CD4-positive, alpha-beta T cell treated with Interleukin-2 at 100 ng/mL for 4 hours (primary cell): ENCODE measurements around the gene CDX2.
A peak's percentile ranks its signal among the peaks of the same experiment; 100 is the strongest.
"Not testable (repeated sequence)": the region's sequence is repeated elsewhere in the genome, so short reads cannot be mapped to it uniquely, and the experiment has no call there.

ENCODE experiments used
- DNase-seq: peaks from one replicate; pipeline ENCODE4 v3.0.0-alpha.2; 2020; ENCODE audit warnings: low spot score

CDX2 gene, protein sequence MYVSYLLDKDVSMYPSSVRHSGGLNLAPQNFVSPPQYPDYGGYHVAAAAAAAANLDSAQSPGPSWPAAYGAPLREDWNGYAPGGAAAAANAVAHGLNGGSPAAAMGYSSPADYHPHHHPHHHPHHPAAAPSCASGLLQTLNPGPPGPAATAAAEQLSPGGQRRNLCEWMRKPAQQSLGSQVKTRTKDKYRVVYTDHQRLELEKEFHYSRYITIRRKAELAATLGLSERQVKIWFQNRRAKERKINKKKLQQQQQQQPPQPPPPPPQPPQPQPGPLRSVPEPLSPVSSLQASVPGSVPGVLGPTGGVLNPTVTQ

DNA sequence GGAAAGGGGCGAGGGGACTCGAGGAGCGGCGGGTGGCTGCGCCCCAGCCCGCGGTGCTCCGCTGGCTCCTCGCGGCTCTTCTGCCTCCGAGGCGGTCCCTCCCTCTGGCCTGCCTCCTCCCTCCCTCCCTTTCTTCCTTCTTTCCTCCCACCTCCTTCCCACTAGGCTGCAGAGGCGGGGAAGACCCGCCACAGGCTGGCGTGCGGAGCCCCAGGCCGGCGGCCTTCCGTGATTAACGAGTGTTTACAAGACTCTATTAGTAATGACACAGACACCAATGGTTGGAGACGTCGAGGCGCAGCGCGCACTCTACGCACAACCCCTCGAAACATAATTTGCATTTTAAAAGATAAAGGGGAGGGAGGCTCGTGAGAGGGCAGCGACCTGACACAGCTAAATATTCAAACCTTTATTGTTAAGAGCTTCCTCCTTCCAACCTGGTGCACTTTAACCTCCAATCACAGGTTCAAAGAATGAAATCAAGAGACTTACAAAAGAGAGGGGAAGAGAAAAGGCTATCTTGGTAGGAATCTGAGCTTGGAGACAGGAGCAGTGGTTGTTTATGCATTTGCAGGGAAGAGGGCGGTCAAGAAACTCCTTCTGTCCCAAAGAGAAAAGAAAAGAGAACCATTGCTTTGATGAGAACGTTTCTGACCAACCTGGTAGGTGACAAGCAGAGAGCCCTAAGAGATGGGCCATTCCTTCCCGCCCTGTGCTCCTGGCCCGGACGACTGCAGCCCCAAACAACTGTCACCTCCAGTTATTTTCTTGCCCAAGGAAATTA is at the start of gene CDX2:
Gene CDX2 (minus strand): TSS at position 234 of the 784 bp plus-strand sequence. CDS start 309 bp downstream, outside the sequence.
- DNase-seq: no peak

DNA sequence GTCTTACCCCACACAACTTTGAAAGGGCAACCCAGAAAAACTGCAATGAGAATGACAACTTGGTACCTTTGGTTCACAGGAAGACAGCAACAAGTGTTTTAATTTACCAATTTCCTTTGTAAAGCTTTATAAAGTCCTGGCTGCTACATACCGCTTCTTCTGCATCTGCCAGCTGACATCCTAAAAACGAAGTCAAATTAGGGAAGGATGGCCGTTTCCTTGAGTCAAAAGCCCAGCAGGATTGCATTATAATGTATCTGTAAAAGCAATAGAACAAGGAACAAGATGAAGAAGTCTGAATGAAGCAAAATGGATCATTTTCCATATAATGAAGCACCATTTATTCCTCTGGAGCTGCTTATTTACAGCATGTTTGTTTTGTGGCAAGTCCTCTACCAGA is 45.2 kb upstream of the CDX2 start:
- no peak for DNase-seq

DNA sequence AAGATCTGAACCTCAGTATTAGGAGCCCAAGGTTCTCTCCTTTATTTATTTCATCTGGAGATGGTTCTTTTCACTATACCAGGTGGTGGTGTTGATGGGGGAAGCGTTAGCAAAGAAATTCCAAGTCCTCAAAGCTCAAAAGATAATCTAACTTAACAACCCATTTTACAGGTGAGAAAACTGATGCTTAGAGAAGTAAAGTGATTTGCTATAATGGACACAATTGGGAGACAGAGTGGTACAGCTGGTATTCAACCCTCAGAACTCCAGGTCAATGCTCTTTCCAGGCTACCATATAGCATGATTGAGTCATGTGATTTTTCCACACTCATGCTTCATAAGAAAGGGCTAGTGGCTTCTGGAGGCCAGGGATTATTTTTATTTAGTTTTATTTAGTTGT is 44.4 kb upstream of the CDX2 start:
- no peak for DNase-seq

DNA sequence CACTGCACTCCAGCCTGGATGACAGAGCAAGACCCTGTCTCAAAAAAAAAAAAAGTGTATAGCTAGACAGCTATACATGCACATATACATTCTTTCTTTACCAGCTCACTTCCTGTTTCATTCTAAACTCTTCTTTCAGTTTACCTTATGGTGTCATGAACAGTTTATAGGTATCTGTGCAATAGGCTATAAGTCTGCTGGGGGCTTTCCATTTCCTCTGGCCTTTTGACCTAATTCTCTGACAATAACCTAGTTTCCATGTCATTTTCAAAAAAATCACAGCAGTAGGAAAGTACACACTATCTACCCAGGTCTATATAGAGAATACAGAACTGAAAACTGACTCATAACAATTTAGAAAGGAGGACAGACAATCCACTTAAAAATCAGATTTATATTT is 43.8 kb upstream of the CDX2 start:
- no peak for DNase-seq

DNA sequence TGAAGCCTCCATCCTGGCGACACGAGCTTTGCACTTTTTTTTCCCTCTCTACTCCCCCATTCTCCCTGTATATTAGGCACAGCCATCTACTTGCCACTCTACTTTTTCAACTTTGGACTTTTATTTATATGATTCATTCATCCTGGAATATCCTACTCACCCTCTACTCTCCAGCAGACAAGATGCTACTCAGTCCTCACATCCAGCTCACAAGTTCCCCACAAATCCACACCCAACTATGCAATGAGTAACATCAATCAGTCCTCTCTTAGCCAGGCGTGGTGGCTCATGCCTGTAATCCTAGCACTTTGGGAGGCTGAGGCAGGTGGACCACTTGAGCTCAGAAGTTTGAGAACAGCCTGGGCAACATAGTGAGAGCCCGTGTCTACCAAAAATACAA is 43.3 kb upstream of the CDX2 start:
- no peak for DNase-seq

DNA sequence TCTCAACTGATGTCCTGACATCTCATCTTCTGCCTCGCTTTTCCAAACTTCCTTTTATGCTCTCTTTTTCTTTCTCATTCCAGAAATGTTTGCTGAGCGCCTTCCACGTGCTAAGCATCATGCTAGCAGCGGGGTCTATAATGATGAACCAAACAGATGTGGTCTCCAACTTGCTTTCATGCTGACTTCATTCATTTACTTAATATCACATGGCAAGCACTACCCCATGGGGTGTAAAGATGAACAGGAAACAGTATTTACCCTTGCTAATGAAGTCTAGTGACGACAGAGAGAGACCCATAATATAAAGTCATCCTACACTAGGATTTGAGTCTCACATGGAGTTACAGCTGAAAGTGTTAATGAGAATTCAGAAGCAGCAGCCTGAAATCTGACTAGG is 40.9 kb upstream of the CDX2 start:
- no peak for DNase-seq

DNA sequence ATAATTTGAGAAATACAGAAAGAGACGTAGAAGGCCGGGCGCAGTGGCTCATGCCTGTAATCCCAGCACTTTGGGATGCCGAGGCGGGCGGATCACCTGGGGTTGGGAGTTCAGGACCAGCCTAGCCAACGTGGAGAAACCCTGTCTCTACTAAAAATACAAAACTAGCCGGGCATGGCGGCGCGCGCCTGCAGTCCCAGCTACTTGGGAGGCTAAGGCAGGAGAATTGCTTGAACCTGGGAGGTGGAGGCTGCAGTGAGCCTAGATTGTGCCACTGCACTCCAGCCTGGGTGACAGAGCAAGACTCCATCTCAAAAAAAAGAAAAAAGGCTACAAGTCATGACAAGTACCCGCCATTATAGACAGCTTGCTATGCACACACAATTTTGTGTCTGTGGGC is 35.9 kb upstream of the CDX2 start:
- DNase-seq: not testable (repeated sequence)

DNA sequence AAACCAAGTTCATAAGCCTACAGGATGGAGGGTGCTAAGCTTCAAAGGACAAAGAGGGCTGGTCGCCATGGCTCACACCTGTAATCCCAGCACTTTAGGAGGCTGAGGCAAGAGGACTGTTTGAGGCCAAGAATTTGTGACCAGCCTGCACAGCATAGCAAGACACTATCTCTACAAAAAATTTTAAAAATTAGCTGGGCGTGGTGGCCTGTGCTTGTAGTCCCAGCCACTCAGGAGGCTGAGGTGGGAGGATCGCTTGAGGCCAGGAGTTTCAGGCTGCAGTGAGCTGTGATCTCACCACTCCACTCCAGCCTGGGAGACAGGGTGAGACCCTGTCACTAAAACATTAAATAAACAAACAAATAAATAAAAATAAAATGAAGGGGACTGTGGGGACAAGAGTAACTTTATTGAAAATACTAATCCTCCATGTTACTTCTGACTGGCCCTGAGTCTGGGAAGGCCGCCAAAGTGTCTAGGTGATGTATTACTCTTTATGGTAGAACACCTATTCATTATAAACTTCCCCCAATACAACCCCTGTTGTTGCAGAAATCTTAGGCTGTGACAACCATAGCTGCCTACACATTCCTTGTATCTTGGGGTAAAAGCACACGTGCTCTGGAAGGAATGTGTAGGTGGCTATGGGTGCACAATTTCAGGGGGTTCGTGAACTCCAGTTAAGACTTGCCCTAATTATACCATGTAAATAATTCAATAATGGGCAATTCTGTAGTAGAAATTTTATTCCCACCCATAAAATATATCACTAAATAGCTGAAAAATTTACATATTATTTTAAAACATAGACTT is 34.0 kb upstream of the CDX2 start:
- DNase-seq: no peak

DNA sequence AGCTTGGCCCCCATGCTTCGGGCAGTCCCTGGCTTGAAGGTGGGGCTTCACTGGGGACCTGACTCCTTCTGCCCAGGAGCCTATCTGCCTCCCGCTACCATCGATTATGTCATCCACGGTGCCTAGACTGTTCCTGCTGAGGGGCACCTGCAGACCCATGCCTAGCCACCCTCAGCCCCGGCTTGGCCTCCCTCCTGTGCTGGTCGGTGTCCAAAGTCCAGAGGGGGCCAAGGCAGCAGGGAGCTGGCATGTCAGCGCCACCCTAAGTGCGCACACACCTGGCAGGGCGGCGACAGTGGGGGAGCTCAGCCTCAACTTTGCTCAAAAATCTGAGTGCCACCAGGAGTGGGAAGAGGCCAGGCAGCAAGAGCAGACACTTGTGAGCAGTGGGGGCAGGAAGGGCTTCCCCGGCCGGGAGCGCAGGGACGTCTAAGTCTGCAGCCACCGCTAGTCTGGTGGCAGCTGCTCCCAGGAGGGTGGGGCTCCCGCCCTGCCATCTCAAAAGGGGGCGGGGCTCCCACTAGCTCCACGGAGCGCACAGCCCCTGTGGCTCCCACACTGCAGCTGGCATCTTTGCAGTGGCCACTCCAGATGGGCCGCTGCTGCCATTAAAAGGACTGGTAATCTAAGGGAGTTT is 32.8 kb upstream of the CDX2 start:
- DNase-seq: no peak

DNA sequence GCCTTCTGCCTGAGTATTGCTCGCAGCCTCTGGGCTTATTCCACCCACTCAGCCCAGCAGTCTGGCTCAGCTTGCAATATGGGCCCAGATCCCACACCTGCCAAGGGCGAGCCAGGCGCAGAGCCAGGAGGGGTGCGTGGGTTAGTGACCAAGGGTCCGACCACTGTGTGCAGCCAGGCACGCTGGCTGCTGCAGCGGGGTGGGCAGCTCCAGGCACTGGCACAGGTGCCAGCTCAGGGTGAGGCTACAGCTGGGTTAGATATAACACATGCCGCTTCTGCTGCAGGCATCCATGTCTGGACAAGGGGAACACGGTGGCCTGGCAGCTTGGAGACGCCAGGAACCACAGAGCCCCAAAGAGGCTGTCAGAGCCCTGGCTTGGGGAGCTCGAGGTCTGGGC is 31.9 kb upstream of the CDX2 start:
- no peak for DNase-seq

DNA sequence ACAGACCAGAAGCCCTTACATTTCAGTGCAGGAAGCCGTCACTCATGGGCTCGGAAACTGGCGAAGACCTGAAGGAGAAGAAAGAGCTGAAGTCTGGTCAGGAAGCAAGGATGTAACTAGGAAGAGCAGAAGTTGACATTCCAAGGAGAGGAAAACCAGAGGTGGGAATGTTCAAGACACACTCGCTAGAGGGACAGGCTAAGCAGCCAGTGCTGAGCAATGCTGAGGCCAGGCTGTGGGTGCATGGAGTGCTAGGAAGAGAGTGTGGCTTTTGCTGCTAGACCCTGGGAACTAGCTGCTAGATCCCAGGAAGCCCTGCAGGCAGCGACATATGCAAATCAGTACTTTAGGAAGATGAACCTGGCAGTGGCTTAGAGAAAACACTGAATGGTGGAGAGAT is 31.5 kb upstream of the CDX2 start:
- DNase-seq: no peak

DNA sequence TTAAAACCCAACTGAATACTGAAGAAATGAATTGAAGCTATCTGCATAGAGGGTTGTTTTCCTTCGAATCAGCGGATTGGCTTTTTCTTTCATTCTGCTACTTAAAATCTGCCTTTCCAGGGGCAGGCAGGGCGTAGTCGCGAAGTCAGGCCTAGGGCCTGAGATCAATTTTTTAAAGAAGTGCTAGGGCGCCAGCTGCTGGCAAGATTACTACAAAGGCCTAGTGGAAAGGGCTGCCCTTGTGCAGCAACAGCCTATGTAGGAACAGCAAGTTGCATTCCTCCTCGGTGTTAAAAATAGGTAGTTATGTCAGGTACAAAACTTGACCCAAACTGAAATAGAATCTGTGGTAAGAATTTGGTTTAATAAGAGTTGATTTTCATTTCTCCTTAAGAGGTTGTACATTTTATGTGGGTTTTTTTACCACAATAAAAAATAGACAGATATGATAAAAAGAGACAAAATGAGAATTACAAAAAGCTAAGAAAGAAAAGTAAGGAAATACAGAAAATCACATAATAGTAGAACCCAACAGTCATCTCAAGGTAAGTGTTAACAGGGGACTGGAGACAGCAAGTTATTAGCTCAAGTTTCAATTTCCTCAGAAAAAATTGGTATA is 28.9 kb upstream of the CDX2 start:
- DNase-seq: peak; percentile 5

DNA sequence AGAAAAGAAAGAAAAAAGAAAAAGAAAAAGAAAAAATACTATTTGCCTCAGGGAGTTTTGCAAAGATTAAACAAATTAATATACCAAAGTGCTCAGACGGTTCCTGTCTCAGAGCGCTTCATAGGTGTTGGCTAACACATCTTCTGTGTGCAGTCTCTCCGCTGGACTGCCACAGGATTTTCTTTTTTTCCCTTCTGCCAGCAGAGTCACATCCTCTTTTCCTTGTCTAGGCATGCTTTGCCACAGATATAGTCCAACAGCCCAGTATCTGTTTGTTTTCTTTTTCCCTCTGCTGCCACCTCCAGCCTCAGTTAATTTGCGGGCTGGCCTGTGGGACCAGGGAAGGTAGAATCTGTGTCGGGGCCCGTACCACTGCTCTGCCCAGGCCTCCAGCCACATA is 22.8 kb upstream of the CDX2 start:
- DNase-seq: no peak

DNA sequence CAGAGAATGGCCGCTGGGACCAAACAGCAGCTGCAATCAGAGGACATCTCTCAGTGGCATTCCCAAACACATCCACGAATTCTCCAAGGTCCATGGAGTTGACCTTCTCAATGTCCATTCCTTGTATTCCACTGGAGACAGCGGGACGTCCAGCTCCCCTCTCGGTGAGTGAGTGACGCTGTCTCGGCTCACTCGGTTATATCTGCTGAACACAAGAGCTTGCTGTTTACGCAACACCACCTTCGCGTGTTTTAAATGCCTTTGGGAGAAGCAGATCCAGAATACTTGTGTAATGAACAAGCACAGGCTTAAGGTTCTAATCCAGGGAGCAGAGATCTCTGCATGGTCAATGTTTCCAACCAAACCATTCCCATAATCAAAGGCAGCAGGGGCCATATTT is 19.4 kb upstream of the CDX2 start, which contains the start of gene URAD:
Gene URAD (minus strand): TSS at position 174 of the 400 bp plus-strand sequence. CDS start 56 bp downstream, at position 118.
- DNase-seq: no peak

DNA sequence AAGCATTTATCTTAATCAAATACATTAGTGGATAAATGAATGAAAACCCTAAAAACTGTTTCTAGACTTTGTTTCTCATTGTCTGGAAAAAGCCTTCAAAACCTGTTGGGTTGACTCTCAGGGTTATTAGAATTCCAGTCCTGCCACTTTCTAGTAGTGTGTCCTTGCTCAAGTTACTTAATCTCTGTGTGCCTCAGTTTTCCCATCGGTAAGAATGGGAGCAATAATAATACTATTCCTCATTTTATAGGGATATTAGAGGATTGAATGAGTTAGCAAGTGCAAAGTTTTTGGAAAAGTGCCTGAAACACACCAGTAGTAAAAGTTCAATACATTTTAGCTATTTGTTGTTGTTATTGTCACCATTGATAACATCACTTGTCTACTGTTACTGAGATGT is 16.5 kb upstream of the CDX2 start:
- DNase-seq: no peak

DNA sequence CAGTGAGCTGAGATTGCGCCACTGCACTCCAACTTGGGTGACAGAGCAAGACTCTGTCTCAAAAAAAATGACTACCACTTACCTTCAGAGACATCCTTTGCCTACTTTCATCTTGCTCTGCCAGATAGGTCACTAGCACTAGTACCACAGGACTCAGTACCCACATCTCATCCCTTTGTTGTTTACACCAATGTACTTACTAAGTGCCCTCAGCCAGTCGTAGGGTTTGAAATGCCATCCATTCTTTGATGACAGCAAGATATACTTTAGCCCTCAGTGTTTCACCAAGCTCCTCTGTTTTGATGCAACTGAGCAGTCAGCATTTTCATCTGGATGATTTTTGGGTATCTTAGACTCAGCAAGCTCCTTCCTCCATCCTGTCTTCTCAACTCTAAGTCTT is 13.2 kb upstream of the CDX2 start:
- no peak for DNase-seq

DNA sequence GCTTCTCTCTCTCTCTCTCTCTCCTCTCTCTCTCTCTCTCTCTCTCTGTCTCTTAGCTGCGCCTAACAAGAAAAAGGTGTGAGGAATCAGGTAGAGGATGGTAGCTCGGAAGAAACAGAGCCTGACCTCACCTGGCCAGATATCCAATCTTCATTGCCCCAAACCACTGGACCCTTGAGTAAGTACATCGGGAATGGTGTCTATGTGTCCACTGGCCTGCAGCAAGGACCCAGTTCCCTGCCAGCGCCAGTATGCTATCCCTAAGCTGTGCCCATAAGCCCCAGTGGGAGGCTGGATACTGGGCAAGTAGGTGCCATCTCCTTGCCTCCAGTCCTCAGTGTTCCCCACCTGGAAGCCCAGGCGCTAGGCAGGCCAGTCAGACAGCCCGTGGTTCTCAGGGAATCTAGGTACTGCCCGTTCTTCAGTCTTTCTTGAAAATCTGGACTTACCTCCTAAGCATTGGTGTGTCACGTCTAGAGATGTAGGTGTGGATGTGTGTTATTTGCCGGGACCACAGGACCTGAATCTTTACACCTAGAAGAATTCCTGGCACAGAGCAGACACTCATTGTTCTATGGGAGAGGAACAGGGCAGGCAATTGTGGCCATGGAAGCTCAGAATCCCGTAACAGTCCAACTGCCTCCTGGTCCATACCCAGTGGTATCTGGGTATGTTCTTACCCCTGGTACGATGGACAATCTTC is 12.0 kb upstream of the CDX2 start:
- DNase-seq: no peak

DNA sequence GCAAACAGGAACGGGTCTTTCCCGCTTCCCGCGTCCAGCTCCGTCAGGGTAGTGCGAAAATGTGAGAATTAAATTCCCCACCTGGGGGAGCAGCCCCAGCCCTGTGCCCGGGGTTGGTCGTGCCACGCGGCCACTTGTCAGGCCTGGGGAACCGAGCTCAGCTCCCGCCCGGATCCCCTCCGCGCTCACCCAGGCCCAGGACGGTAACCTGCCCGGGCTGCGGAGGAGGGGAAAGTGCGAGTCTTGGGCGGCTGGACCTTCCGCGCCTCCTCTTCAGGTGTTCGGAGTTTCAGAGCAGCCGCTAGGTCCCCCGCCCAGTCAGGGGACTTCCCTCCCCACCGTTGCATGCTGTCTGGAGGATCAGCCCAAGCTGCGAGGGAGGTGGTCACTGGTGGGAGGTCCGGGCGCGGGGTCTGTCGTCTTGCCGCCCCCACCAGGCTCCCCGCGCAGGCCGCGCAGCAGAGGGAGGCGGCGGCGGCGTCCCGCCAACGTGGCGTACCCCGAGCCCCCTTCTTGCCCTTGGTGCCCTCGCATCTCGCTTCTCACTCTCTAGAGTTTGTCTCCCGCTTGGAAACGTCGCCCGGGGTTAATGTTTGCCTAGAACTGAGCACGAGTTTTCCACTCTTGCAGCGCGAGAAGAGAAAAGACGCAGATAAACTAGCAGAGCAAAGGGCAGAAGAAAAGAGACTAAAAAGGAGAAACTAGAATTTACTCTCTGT is 11.3 kb upstream of the CDX2 start:
- no peak for DNase-seq

DNA sequence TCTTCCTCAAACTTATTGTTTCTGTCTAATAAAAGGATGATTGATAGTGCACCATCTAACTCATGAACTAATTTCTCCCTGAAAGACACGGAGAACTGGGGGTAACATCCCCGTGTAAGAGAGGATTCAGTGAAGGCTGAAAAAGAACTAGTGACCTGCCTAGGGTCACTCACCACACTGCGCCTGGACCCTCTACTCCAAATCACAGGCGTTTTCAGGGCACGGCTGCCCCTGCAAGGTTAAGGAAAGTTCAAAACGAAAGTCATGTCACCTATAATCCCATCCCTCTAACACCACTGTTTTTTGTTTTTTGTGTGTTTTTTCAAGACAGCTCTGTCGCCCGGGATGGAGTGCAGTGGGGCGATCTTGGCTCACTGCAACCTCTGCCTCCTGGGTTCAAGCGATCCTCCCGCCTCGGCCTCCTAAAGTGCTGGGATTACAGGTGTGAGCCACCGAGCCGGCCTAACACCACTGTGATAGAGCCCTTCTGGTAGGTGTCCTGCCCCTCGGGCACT is 10.7 kb upstream of the CDX2 start:
- no peak for DNase-seq

DNA sequence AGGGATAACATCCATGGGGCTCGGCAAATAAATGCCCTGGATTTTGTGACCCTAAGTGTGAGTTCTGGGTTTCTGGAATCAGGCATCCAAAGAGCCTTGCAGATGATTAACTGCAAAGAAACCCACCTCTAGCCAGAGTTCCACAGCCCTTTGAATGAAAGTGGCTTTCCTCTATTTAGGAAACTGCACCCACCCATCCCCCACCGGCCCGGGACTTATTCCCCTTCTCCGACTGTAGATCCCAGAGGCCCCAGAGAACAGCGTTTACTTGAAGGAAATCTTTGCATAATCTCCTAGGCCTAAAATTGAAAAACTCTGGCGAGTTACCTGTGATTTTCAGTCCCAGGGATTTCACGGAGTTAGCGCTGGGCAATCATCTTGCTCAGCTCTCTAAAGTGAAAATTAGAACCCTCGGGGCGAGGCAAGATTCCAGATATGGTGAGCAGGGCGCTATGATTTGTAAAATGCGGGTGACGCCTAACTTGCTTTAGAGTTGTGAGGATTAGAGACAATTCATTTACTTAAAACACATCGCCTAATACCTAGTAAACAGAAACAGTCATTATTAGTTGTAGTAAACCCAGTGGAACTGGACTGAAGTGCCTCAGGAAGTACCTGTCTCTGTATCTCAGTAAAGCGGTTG is 10.0 kb upstream of the CDX2 start:
- no peak for DNase-seq
